Neural crest cell (in vitro differentiated cells): Measurements from ENCODE around the gene ATRN. TPM values are rescaled to one million over a fixed set of nuclear protein-coding genes. Genes with fewer than 3 reads are reported as not detected.

Experiments
- DNase-seq: peaks from one replicate; pipeline ENCODE4 v3.0.0; 2021; ENCODE audit warnings: low read depth, mixed read lengths, low spot score
- H3K27ac Mint-ChIP-seq: one replicate; pipeline ENCODE4 v1.8.0; 2021; ENCODE audit warnings: mild to moderate bottlenecking, mixed read lengths; ENCODE audit not compliant: unreplicated experiment
- H3K27me3 Mint-ChIP-seq: 2 replicates; pipeline ENCODE4 v1.8.0; 2021; ENCODE audit warnings: low read depth, mild to moderate bottlenecking, mixed read lengths
- H3K36me3 Mint-ChIP-seq: 2 replicates; pipeline ENCODE4 v1.8.0; 2021; ENCODE audit warnings: low read depth, mild to moderate bottlenecking, mixed read lengths
- H3K4me1 Mint-ChIP-seq: 2 replicates; pipeline ENCODE4 v1.8.0; 2021; ENCODE audit warnings: mixed read lengths
- H3K4me3 Mint-ChIP-seq: one replicate; pipeline ENCODE4 v1.8.0; 2021; ENCODE audit warnings: mild to moderate bottlenecking, mixed read lengths
- H3K9me3 Mint-ChIP-seq: 2 replicates; pipeline ENCODE4 v1.8.0; 2021; ENCODE audit warnings: mixed read lengths
- CTCF ChIP-seq: fragments of 200-600 bp; sonication (generic); conservative IDR thresholded peaks from 2 replicates; pipeline ENCODE4 v1.5.0; 2021; ENCODE audit warnings: antibody characterized with exemption, mild to moderate bottlenecking
- total RNA-seq: library from RNA; stranded (reverse); gene quantifications from 2 replicates; pipeline ENCODE4 v1.2.1, GENCODE V29; 2021

Gene ATRN
- total RNA-seq, 1 donor from 2014 or later = 28.6 TPM

GRCh38 chr20:3432844-3433243 is 38.0 kb upstream of the ATRN start:
- no peak for TF ChIP-seq CTCF
- Mint-ChIP-seq H3K9me3 (no peaks in the 10 kb centered on the region), H3K4me1 (no peaks in the 10 kb centered on the region), H3K27ac (no peak overlapping the region), H3K4me3 (no peak overlapping the region), H3K27me3 (no peaks in the 10 kb centered on the region), H3K36me3 (no peaks in the 10 kb centered on the region)
- no peak for DNase-seq

DNA sequence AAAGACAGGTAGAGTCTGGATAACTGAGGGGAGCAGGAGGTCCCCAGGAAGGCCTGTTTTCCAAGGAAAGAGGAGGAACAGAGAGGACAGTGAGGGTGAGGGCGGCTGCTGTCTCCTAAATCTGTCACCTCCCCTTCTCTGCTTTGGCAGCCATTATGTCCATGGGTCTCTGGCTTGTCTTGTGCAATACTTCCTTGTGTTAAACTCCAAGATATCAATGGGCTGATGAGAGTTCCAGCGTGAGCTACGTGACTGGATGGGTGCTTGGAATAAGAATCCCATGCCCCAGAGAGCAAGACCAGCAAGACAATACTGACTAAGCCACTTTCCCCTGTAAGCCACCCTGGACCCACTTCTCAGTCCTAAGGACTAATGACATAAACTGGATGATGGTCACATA is 37.1 kb upstream of the ATRN start:
- no peak overlapping the region for H3K27ac Mint-ChIP-seq
- no peaks in the 10 kb centered on the region for H3K9me3 Mint-ChIP-seq
- no peak overlapping the region for H3K4me3 Mint-ChIP-seq
- no peaks in the 10 kb centered on the region for H3K27me3 Mint-ChIP-seq
- no peaks in the 10 kb centered on the region for H3K4me1 Mint-ChIP-seq
- TF ChIP-seq CTCF = no peak
- DNase-seq = no peak
- H3K36me3 Mint-ChIP-seq = no peaks in the 10 kb centered on the region

GRCh38 chr20:3434232-3434631 is 36.6 kb upstream of the ATRN start:
- no peaks in the 10 kb centered on the region for H3K4me1 Mint-ChIP-seq
- H3K36me3 Mint-ChIP-seq = no peaks in the 10 kb centered on the region
- H3K9me3 Mint-ChIP-seq = no peaks in the 10 kb centered on the region
- TF ChIP-seq CTCF = no peak
- no peak overlapping the region for H3K4me3 Mint-ChIP-seq
- no peak overlapping the region for H3K27ac Mint-ChIP-seq
- no peak for DNase-seq
- no peaks in the 10 kb centered on the region for H3K27me3 Mint-ChIP-seq

- no peak for DNase-seq
- no peaks in the 10 kb centered on the region for H3K27me3 Mint-ChIP-seq
- H3K4me3 Mint-ChIP-seq = no peak overlapping the region
- peaks cover 3% of the 10 kb centered on the region for H3K9me3 Mint-ChIP-seq
- no peak overlapping the region for H3K27ac Mint-ChIP-seq
- H3K4me1 Mint-ChIP-seq = no peaks in the 10 kb centered on the region
- no peak for TF ChIP-seq CTCF
- no peaks in the 10 kb centered on the region for H3K36me3 Mint-ChIP-seq
Observed at GRCh38 chr20:3436864-3437574, 33.8 kb upstream of the ATRN start.

GRCh38 chr20:3446779-3447178 is 24.0 kb upstream of the ATRN start:
- no peak for DNase-seq
- Mint-ChIP-seq H3K36me3 (no peaks in the 10 kb centered on the region), H3K9me3 (no peaks in the 10 kb centered on the region), H3K4me3 (no peak overlapping the region), H3K27me3 (peaks cover 8% of the 10 kb centered on the region), H3K27ac (no peak overlapping the region), H3K4me1 (peaks cover 4% of the 10 kb centered on the region)
- TF ChIP-seq CTCF = no peak
